Daoy (cell line): ENCODE results near the gene HMGXB3. TPM values are rescaled to one million over a fixed set of nuclear protein-coding genes. Genes with fewer than 3 reads are reported as not detected.
"Not testable (repeated sequence)": the region's sequence is repeated elsewhere in the genome, so short reads cannot be mapped to it uniquely, and the experiment has no call there.

Source experiments
- DNase-seq: peaks from one replicate; pipeline ENCODE4 v3.0.0-alpha.2; 2015; ENCODE audit warnings: low read depth
- total RNA-seq: library from RNA; depleted of rRNA; stranded (reverse); fragments of >200 nt; shearing (Covaris generic); gene quantifications from 2 replicates; pipeline ENCODE4 v1.2.3, GENCODE V29; 2014

The HMGXB3 gene
- total RNA-seq, 1 experiment from 2014 or later: 33.2 TPM

GRCh38 chr5:150017226-150018005, 16.9 kb downstream of the HMGXB3 start:
- no peak for DNase-seq

- DNase-seq: no peak
These were observed 19.7 kb downstream of the HMGXB3 start for GRCh38 chr5:150020249-150020648.

- peak; percentile 90 for DNase-seq
These were observed 21.1 kb downstream of the HMGXB3 start for GRCh38 chr5:150021491-150022157.

GRCh38 chr5:150022158-150022531, 21.6 kb downstream of the HMGXB3 start:
- peak; percentile 78 for DNase-seq

GRCh38 chr5:150022681-150023080, 22.1 kb downstream of the HMGXB3 start:
- no peak for DNase-seq

- DNase-seq: no peak
These were observed 22.6 kb downstream of the HMGXB3 start for GRCh38 chr5:150023136-150023535.

GRCh38 chr5:150024346-150024984, 23.9 kb downstream of the HMGXB3 start:
- DNase-seq: no peak

- DNase-seq: no peak
These were observed 26.2 kb downstream of the HMGXB3 start for GRCh38 chr5:150026682-150027172.

GRCh38 chr5:150028047-150028446, 27.5 kb downstream of the HMGXB3 start:
- not testable (repeated sequence) for DNase-seq

GRCh38 chr5:150033334-150033733, 32.8 kb downstream of the HMGXB3 start:
- DNase-seq: no peak

- peak; percentile 77 for DNase-seq
These were observed 34.1 kb downstream of the HMGXB3 start for GRCh38 chr5:150034662-150035061.

- DNase-seq: no peak
These were observed 34.8 kb downstream of the HMGXB3 start for GRCh38 chr5:150035139-150035895.

GRCh38 chr5:150036513-150036912, 36.0 kb downstream of the HMGXB3 start:
- DNase-seq: peak; percentile 98

- no peak for DNase-seq
These were observed 38.0 kb downstream of the HMGXB3 start for GRCh38 chr5:150038547-150038946.

GRCh38 chr5:150042459-150042858, 41.9 kb downstream of the HMGXB3 start:
- DNase-seq: no peak

GRCh38 chr5:150043657-150044328, 43.3 kb downstream of the HMGXB3 start:
- DNase-seq: no peak

- peak; percentile 65 for DNase-seq
These were observed 43.8 kb downstream of the HMGXB3 start for GRCh38 chr5:150044329-150044681.

- DNase-seq: no peak
These were observed 44.2 kb downstream of the HMGXB3 start for GRCh38 chr5:150044712-150045111.

GRCh38 chr5:150045549-150045948, 45.0 kb downstream of the HMGXB3 start:
- no peak for DNase-seq

- no peak for DNase-seq
These were observed 45.5 kb downstream of the HMGXB3 start for GRCh38 chr5:150046031-150046430.

GRCh38 chr5:150050172-150050811, 49.8 kb downstream of the HMGXB3 start:
- peak; percentile 89 for DNase-seq
